ENCODE data around the gene TUBD1. TPM values are rescaled to one million over a fixed set of nuclear protein-coding genes. Genes with fewer than 3 reads are reported as not detected.
"Not testable (repeated sequence)": the region's sequence is repeated elsewhere in the genome, so short reads cannot be mapped to it uniquely, and the experiment has no call there.

TUBD1 gene
- total and polyA plus RNA-seq, 8 donors = 5.9 to 28.6 (median 13.8) TPM; not detected in 1

DNA sequence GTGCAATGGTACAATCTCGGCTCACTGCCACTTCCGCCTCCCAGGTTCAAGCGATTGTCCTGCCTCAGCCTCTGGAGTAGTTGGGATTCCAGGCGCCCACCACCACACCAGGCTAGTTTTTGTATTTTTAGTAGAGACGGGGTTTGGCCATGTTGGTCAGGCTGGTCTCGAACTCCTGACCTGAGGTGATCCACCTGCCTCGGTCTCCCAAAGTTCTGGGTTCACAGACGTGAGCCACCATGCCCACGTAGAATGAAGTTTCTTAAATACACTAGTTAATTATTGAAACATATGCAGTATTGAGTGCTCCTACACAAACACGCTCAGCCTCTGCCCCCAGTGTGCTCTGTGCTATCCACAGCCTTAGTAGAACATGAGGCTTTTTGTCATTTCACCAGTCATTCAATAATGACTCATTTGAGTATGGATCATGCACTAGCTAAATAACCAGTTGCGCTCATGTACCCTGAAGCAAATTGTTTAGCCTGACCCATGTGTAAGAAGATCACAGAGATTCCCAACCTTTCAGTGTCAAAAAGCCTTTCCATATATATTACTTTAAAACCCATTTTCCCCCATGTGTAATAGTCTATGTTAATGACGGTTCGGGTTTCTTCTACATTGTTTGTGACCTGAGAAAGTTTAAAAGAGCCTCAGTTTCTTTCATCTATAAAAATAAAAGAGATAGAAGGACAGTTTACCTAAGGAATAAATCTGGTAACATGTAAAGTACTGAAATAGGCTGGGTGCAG is 49.7 kb downstream of the TUBD1 start:
- intact Hi-C loops (cut with DNase I; ENCODE audit: low total_unique reads) = no loop called here
- Histone ChIP-seq H3K27me3 (no peaks in the 10 kb centered on the region), H3K9me3 (no peaks in the 10 kb centered on the region), H3K4me1 (peaks cover 20 to 72% (median 50%) of the 10 kb centered on the region in 4 donors), H3K4me3 (peak overlapping the region in 1 of 4 donors; percentile 78), H3K36me3 (peaks cover 5 to 29% (median 17%) of the 10 kb centered on the region in 4 donors), H3K27ac (peak overlapping the region; percentile 80 to 100 (median 96))
- DNase-seq = peak; percentile 74 to 86
- TF ChIP-seq EP300 (IDR thresholded peaks at IDR 0.05) (no peak), CTCF (IDR thresholded peaks at IDR 0.05) (no peak), POLR2A (IDR thresholded peaks at IDR 0.05) (peak in 1 of 4 donors; percentile 77), POLR2AphosphoS5 (IDR thresholded peaks at IDR 0.05) (peak in 2 of 3 donors; percentile 89 to 99)
- WGBS, 5 donors = 45 to 72% (median 65%) methylated on average over 13 of the region's 13 CpGs

- intact Hi-C loops (cut with DNase I; ENCODE audit: low total_unique reads) = not testable (repeated sequence)
Measured at GRCh38 chr17:59841882-59842263, 50.9 kb downstream of the TUBD1 start.

GRCh38 chr17:59841091-59841881 is 51.5 kb downstream of the TUBD1 start:
- H3K9me3 ChIP-seq; H3K27me3 ChIP-seq; intact Hi-C loops (cut with DNase I; ENCODE audit: low total_unique reads); DNase-seq: not testable (repeated sequence)
- Histone ChIP-seq H3K4me1 (peaks cover 14 to 66% (median 42%) of the 10 kb centered on the region in 4 donors), H3K27ac (peak overlapping the region; percentile 82 to 100 (median 96)), H3K4me3 (peak overlapping the region; percentile 56 to 78 (median 64)), H3K36me3 (peaks cover 5 to 29% (median 17%) of the 10 kb centered on the region in 4 donors)
- TF ChIP-seq POLR2AphosphoS5 (IDR thresholded peaks at IDR 0.05) (peak in 2 of 3 donors; percentile 70 to 95), POLR2A (IDR thresholded peaks at IDR 0.05) (peak in 1 of 4 donors; percentile 6)
- WGBS, 5 donors = 16 to 25% (median 23%) methylated on average over 7 of the region's 7 CpGs

More at GRCh38 chr17:59841882-59842263, 50.9 kb downstream of the TUBD1 start:
- 46 to 71% (median 64%) methylated on average over 4 of the region's 4 CpGs for WGBS, 5 donors
- Histone ChIP-seq H3K4me3 (peak overlapping the region; percentile 56 to 78 (median 64)), H3K27ac (peak overlapping the region; percentile 81 to 100 (median 96)), H3K4me1 (peaks cover 14 to 66% (median 42%) of the 10 kb centered on the region in 4 donors), H3K36me3 (peaks cover 5 to 29% (median 17%) of the 10 kb centered on the region in 4 donors)
- H3K27me3 ChIP-seq, H3K9me3 ChIP-seq, DNase-seq: not testable (repeated sequence)

GRCh38 chr17:59840329-59841090 is 52.2 kb downstream of the TUBD1 start:
- peak overlapping the region; percentile 92 to 100 (median 96) for H3K27ac ChIP-seq
- DNase-seq = no peak
- H3K4me3 ChIP-seq = peak overlapping the region; percentile 56 to 78 (median 64)
- 11 to 24% (median 13%) methylated on average over 4 of the region's 4 CpGs for WGBS, 5 donors
- intact Hi-C loops (cut with DNase I; ENCODE audit: low total_unique reads) = no loop called here
- H3K27me3 ChIP-seq = no peaks in the 10 kb centered on the region
- TF ChIP-seq POLR2AphosphoS5 (IDR thresholded peaks at IDR 0.05) = peak in 2 of 3 donors; percentile 42 to 84
- no peak for TF ChIP-seq POLR2A (IDR thresholded peaks at IDR 0.05)
- no peak for TF ChIP-seq CTCF (IDR thresholded peaks at IDR 0.05)
- TF ChIP-seq EP300 (IDR thresholded peaks at IDR 0.05) = no peak
- peaks cover 5 to 29% (median 17%) of the 10 kb centered on the region in 4 donors for H3K36me3 ChIP-seq
- no peaks in the 10 kb centered on the region for H3K9me3 ChIP-seq
- H3K4me1 ChIP-seq = peaks cover 21 to 66% (median 41%) of the 10 kb centered on the region in 4 donors
